Small intestine (tissue), 7 donors: ENCODE measurements around the gene PPIB. TPM values are rescaled to one million over a fixed set of nuclear protein-coding genes. Genes with fewer than 3 reads are reported as not detected.
"Not testable (repeated sequence)": the region's sequence is repeated elsewhere in the genome, so short reads cannot be mapped to it uniquely, and the experiment has no call there.

ENCODE experiments used
- DNase-seq, 2 donors: peaks; one replicate each; pipeline versions ENCODE4 v3.0.0 to v3.0.0-alpha.2; 2013
- FAIRE-seq: peaks from 2 replicates; lab custom pipeline; 2012; peaks lifted over from hg19 to GRCh38; lab: Jason Lieb, UNC
- H3K27ac ChIP-seq, 3 donors: one replicate each; pipeline ENCODE4 v1.5.1; 2013; ENCODE audit warnings: low read length in 2 of 3, mild to moderate bottlenecking in 2 of 3, control low read depth in 1 of 3, inconsistent platforms in 1 of 3, low read depth in 1 of 3, moderate library complexity in 1 of 3
- H3K27me3 ChIP-seq, 3 donors: one replicate each; pipeline ENCODE4 v1.6.1; 2013; ENCODE audit warnings: low read length in 3 of 3, inconsistent platforms in 1 of 3; ENCODE audit not compliant: control insufficient read depth in 3 of 3, insufficient read depth in 3 of 3
- H3K36me3 ChIP-seq, 3 donors: one replicate each; pipeline ENCODE4 v1.6.1; 2013; ENCODE audit warnings: low read length in 3 of 3, inconsistent platforms in 1 of 3, low read depth in 1 of 3, mild to moderate bottlenecking in 1 of 3, moderate library complexity in 1 of 3; ENCODE audit not compliant: control insufficient read depth in 3 of 3, insufficient read depth in 2 of 3
- H3K4me1 ChIP-seq, 3 donors: one replicate each; pipeline ENCODE4 v1.6.1; 2013; ENCODE audit warnings: low read length in 2 of 3, inconsistent platforms in 1 of 3, low read depth in 1 of 3, mild to moderate bottlenecking in 1 of 3, moderate library complexity in 1 of 3; ENCODE audit not compliant: control insufficient read depth in 3 of 3, insufficient read depth in 2 of 3
- H3K4me3 ChIP-seq, 3 donors: one replicate each; pipeline ENCODE4 v1.5.1; 2013; ENCODE audit warnings: low read length in 3 of 3, control low read depth in 1 of 3, inconsistent platforms in 1 of 3, low read depth in 1 of 3, mild to moderate bottlenecking in 1 of 3, moderate library complexity in 1 of 3
- H3K9me3 ChIP-seq, 2 donors: one replicate each; pipeline ENCODE4 v1.6.1; 2013; ENCODE audit warnings: low read depth in 1 of 2, low read length in 1 of 2; ENCODE audit not compliant: control insufficient read depth in 2 of 2, insufficient read depth in 1 of 2
- WGBS, 3 donors: extraction: QIAGEN DNeasy Blood & Tissue Kit; methylation state at CpG; one replicate each; pipeline ENCODE4 v1.1.7; 2013; 5-methylcytosine and 5-hydroxymethylcytosine counted together
- polyA plus RNA-seq, 4 donors: library from polyadenylated mRNA; stranded (reverse) in 3 of 4; unstranded in 1 of 4; fragments of 200-250 nt in 3 of 4; fragments of 120-200 nt in 1 of 4; gene quantifications; one replicate each; pipeline versions ENCODE4 v1.2.1 to v1.2.3, GENCODE V29; 2013
- donor health status: healthy with polysubstance abuse.
- donor health status: control.
- donor health status: control.
- donor health status: Bipolar disorder and iron deficiency.
- donor health status: healthy.

The PPIB gene
- polyA plus RNA-seq, 4 donors: 248 to 895 (median 413) TPM

GRCh38 chr15:64125978-64126377 lies 36.8 kb downstream of the PPIB start:
- 84 to 88% (median 87%) methylated on average over 3 of the region's 3 CpGs for WGBS, 3 donors
- Histone ChIP-seq H3K27me3 (no peaks in the 10 kb centered on the region), H3K27ac (no peak overlapping the region), H3K4me1 (no peaks in the 10 kb centered on the region), H3K4me3 (no peak overlapping the region), H3K36me3 (peaks cover 9 to 39% (median 37%) of the 10 kb centered on the region in 3 donors), H3K9me3 (no peaks in the 10 kb centered on the region)
- DNase-seq (no peak), FAIRE-seq (no peak)

- Histone ChIP-seq H3K36me3 (peaks cover 3 to 43% (median 33%) of the 10 kb centered on the region in 3 donors), H3K9me3 (no peaks in the 10 kb centered on the region), H3K4me1 (peaks cover 0 to 9% (median 0%) of the 10 kb centered on the region in 3 donors), H3K4me3 (no peak overlapping the region), H3K27ac (no peak overlapping the region), H3K27me3 (no peaks in the 10 kb centered on the region)
- 90 to 93% (median 93%) methylated on average over 3 of the region's 3 CpGs for WGBS, 3 donors
- no peak for DNase-seq
- FAIRE-seq: no peak
These were observed 39.9 kb downstream of the PPIB start for GRCh38 chr15:64122936-64123351.

- Histone ChIP-seq H3K4me3 (no peak overlapping the region), H3K27ac (no peak overlapping the region), H3K36me3 (peaks cover 0 to 43% (median 35%) of the 10 kb centered on the region in 3 donors), H3K27me3 (no peaks in the 10 kb centered on the region), H3K4me1 (peaks cover 0 to 14% (median 0%) of the 10 kb centered on the region in 3 donors), H3K9me3 (no peaks in the 10 kb centered on the region)
- WGBS, 3 donors: 80 to 96% (median 93%) methylated on average over 1 of the region's 1 CpG
- DNase-seq (no peak), FAIRE-seq (no peak)
These were observed 40.4 kb downstream of the PPIB start for GRCh38 chr15:64122444-64122843.

GRCh38 chr15:64121614-64122013 lies 41.2 kb downstream of the PPIB start:
- H3K4me1 ChIP-seq: peaks cover 0 to 15% (median 0%) of the 10 kb centered on the region in 3 donors
- no peak overlapping the region for H3K4me3 ChIP-seq
- H3K27ac ChIP-seq: no peak overlapping the region
- DNase-seq (no peak), FAIRE-seq (no peak)
- H3K9me3 ChIP-seq: no peaks in the 10 kb centered on the region
- H3K27me3 ChIP-seq: no peaks in the 10 kb centered on the region
- WGBS, 3 donors: 86 to 93% (median 90%) methylated on average over 4 of the region's 4 CpGs
- H3K36me3 ChIP-seq: peaks cover 0 to 39% (median 37%) of the 10 kb centered on the region in 3 donors

GRCh38 chr15:64120322-64120721 lies 42.5 kb downstream of the PPIB start:
- H3K27me3 ChIP-seq, DNase-seq, FAIRE-seq, H3K4me3 ChIP-seq, H3K27ac ChIP-seq, H3K9me3 ChIP-seq: not testable (repeated sequence)
- H3K4me1 ChIP-seq: peaks cover 0 to 15% (median 0%) of the 10 kb centered on the region in 3 donors
- H3K36me3 ChIP-seq: peaks cover 0 to 40% (median 36%) of the 10 kb centered on the region in 3 donors
- WGBS, 3 donors: 95 to 100% (median 96%) methylated on average over 2 of the region's 2 CpGs

GRCh38 chr15:64117759-64118487 lies 44.9 kb downstream of the PPIB start:
- DNase-seq: peak in 1 of 2 donors; percentile 31
- Histone ChIP-seq H3K27me3 (no peaks in the 10 kb centered on the region), H3K9me3 (no peaks in the 10 kb centered on the region), H3K36me3 (peaks cover 0 to 44% (median 42%) of the 10 kb centered on the region in 3 donors), H3K4me1 (peaks cover 0 to 19% (median 0%) of the 10 kb centered on the region in 3 donors), H3K27ac (peak overlapping the region in 1 of 3 donors; percentile 61), H3K4me3 (no peak overlapping the region)
- 90 to 93% (median 92%) methylated on average over 5 of the region's 5 CpGs for WGBS, 3 donors
- FAIRE-seq: no peak

- Histone ChIP-seq H3K4me1 (peaks cover 0 to 31% (median 1%) of the 10 kb centered on the region in 3 donors), H3K27me3 (no peaks in the 10 kb centered on the region), H3K27ac (peak overlapping the region in 1 of 3 donors; percentile 66), H3K36me3 (peaks cover 0 to 25% (median 22%) of the 10 kb centered on the region in 3 donors), H3K9me3 (no peaks in the 10 kb centered on the region), H3K4me3 (no peak overlapping the region)
- no peak for DNase-seq
- 76 to 96% (median 86%) methylated on average over 1 of the region's 1 CpG for WGBS, 3 donors
- FAIRE-seq: no peak
These were observed 49.9 kb downstream of the PPIB start for GRCh38 chr15:64112904-64113303.

- H3K9me3 ChIP-seq: no peaks in the 10 kb centered on the region
- no peak overlapping the region for H3K4me3 ChIP-seq
- peaks cover 0 to 19% (median 18%) of the 10 kb centered on the region in 3 donors for H3K36me3 ChIP-seq
- no peaks in the 10 kb centered on the region for H3K27me3 ChIP-seq
- peak; percentile 63 to 71 for DNase-seq
- WGBS, 3 donors: 70 to 79% (median 75%) methylated on average over 4 of the region's 4 CpGs
- FAIRE-seq: no peak
- H3K27ac ChIP-seq: peak overlapping the region in 1 of 3 donors; percentile 66
- peaks cover 0 to 25% (median 1%) of the 10 kb centered on the region in 3 donors for H3K4me1 ChIP-seq
These were observed 50.6 kb downstream of the PPIB start for GRCh38 chr15:64112073-64112772.
